ENCODE data around the gene TMEM219.
A peak's percentile ranks its signal among the peaks of the same experiment; 100 is the strongest.

TMEM219 gene

GRCh38 chr16:29994600-29995323 lies 32.9 kb downstream of the TMEM219 start:
- peak overlapping the region; percentile 88 to 96 for H3K27ac ChIP-seq (ENCODE audit: low read depth in 2 of 2, low read length in 2 of 2)
- H3K4me3 ChIP-seq (ENCODE audit: low read length in 2 of 2), result peak overlapping the region; percentile 92 to 97
- peaks cover 14 to 21% of the 10 kb centered on the region in 2 donors for H3K36me3 ChIP-seq (ENCODE audit: control insufficient read depth in 2 of 2, insufficient read depth in 2 of 2, low read length in 2 of 2)
- peaks cover 21 to 25% of the 10 kb centered on the region in 2 donors for H3K4me1 ChIP-seq (ENCODE audit: control insufficient read depth in 2 of 2, insufficient read depth in 2 of 2, low read length in 2 of 2)
- H3K9ac ChIP-seq (ENCODE audit: low read depth in 1 of 2, low read length in 2 of 2), result peak overlapping the region; percentile 91 to 98
- H3K27me3 ChIP-seq (ENCODE audit: control insufficient read depth in 2 of 2, insufficient read depth in 2 of 2, low read length in 2 of 2), result no peaks in the 10 kb centered on the region
- no peaks in the 10 kb centered on the region for H3K9me3 ChIP-seq (ENCODE audit: control insufficient read depth in 2 of 2, low read length in 2 of 2)

DNA sequence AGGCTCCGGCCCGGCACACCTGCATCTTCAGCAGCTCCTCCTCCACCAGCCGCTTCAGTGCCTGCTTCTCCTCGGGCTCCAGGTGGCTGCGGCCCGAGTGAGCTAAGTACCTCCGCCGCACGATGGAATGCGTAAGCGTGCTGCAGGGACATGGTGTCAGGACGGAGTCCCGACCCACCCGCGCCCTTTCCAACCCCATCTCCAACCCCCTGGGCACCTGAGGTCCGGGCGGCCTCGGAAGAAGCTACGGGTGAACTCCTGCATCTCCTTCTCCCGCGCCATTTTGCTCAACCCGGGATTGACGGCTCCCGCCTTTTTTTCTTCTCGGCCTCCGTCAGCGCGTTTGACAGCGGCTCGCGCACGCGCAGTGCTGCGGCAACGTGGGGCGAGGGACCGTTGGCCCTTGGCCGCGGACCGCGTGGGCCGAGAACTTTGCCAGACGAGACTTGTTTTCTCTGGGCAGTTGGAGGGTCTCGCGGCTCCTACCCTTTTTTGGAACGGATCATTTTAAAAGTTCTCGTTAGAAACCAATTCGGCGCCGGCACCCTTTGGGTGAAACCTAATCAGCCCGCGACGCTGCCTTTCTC lies 33.5 kb downstream of the TMEM219 start, which contains the start of gene HIRIP3:
Gene HIRIP3 (minus strand): TSS at position 294 of the 587 bp plus-strand sequence. CDS start 12 bp downstream, at position 282.
- Histone ChIP-seq H3K27ac (ENCODE audit: low read depth in 2 of 2, low read length in 2 of 2) (peak within 1 kb of the TSS; percentile 88 to 96), H3K4me1 (ENCODE audit: control insufficient read depth in 2 of 2, insufficient read depth in 2 of 2, low read length in 2 of 2) (peaks cover 18 to 19% of the 10 kb centered on the region in 2 donors), H3K9ac (ENCODE audit: low read depth in 1 of 2, low read length in 2 of 2) (peak within 1 kb of the TSS; percentile 91 to 98), H3K9me3 (ENCODE audit: control insufficient read depth in 2 of 2, low read length in 2 of 2) (no peaks in the 10 kb centered on the region), H3K36me3 (ENCODE audit: control insufficient read depth in 2 of 2, insufficient read depth in 2 of 2, low read length in 2 of 2) (peaks cover 17 to 21% of the 10 kb centered on the region in 2 donors), H3K4me3 (ENCODE audit: low read length in 2 of 2) (peak within 1 kb of the TSS; percentile 92 to 97), H3K27me3 (ENCODE audit: control insufficient read depth in 2 of 2, insufficient read depth in 2 of 2, low read length in 2 of 2) (no peaks in the 10 kb centered on the region)

- H3K4me1 ChIP-seq (ENCODE audit: control insufficient read depth in 2 of 2, insufficient read depth in 2 of 2, low read length in 2 of 2), result peaks cover 17 to 18% of the 10 kb centered on the region in 2 donors
- H3K36me3 ChIP-seq (ENCODE audit: control insufficient read depth in 2 of 2, insufficient read depth in 2 of 2, low read length in 2 of 2), result peaks cover 16 to 19% of the 10 kb centered on the region in 2 donors
- H3K9ac ChIP-seq (ENCODE audit: low read depth in 1 of 2, low read length in 2 of 2), result peak within 1 kb of the TSS; percentile 91 to 98
- H3K27ac ChIP-seq (ENCODE audit: low read depth in 2 of 2, low read length in 2 of 2), result peak within 1 kb of the TSS; percentile 88 to 96
- no peaks in the 10 kb centered on the region for H3K9me3 ChIP-seq (ENCODE audit: control insufficient read depth in 2 of 2, low read length in 2 of 2)
- H3K4me3 ChIP-seq (ENCODE audit: low read length in 2 of 2), result peak within 1 kb of the TSS; percentile 92 to 97
- H3K27me3 ChIP-seq (ENCODE audit: control insufficient read depth in 2 of 2, insufficient read depth in 2 of 2, low read length in 2 of 2), result no peaks in the 10 kb centered on the region
Measured at GRCh38 chr16:29995911-29996765, 34.3 kb downstream of the TMEM219 start, which contains the start of gene INO80E. Gene INO80E, plus strand, starts transcription at chr16:29996241. Its CDS starts 70 bp downstream, at chr16:29996311.

GRCh38 chr16:29996766-29997250 lies 34.9 kb downstream of the TMEM219 start:
- Histone ChIP-seq H3K9me3 (ENCODE audit: control insufficient read depth in 2 of 2, low read length in 2 of 2) (no peaks in the 10 kb centered on the region), H3K4me1 (ENCODE audit: control insufficient read depth in 2 of 2, insufficient read depth in 2 of 2, low read length in 2 of 2) (peaks cover 17 to 18% of the 10 kb centered on the region in 2 donors), H3K9ac (ENCODE audit: low read depth in 1 of 2, low read length in 2 of 2) (peak overlapping the region; percentile 91), H3K4me3 (ENCODE audit: low read length in 2 of 2) (peak overlapping the region; percentile 92 to 97), H3K27me3 (ENCODE audit: control insufficient read depth in 2 of 2, insufficient read depth in 2 of 2, low read length in 2 of 2) (no peaks in the 10 kb centered on the region), H3K27ac (ENCODE audit: low read depth in 2 of 2, low read length in 2 of 2) (peak overlapping the region in 1 of 2 donors; percentile 72), H3K36me3 (ENCODE audit: control insufficient read depth in 2 of 2, insufficient read depth in 2 of 2, low read length in 2 of 2) (peaks cover 14 to 22% of the 10 kb centered on the region in 2 donors)

DNA sequence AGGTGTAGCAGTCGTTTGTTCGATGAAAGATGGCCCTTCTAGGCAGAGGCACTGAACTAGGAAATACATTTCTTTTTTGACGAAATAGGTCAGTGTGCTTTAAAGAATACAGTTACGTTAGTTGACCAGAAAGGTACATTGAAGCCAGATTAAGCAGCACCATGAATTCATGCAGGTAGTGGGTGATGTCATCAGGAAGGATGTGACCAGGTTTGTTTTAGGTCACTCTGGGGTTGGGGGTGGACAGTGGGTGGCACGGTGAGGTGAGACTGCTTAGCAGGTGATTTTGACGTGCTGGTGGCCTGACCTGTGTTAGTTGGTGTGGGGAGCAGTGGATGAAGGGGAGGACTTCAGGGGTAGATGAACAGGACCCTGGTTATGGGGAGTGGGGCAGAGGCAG lies 37.7 kb downstream of the TMEM219 start:
- no peaks in the 10 kb centered on the region for H3K27me3 ChIP-seq (ENCODE audit: control insufficient read depth in 2 of 2, insufficient read depth in 2 of 2, low read length in 2 of 2)
- no peaks in the 10 kb centered on the region for H3K9me3 ChIP-seq (ENCODE audit: control insufficient read depth in 2 of 2, low read length in 2 of 2)
- H3K9ac ChIP-seq (ENCODE audit: low read depth in 1 of 2, low read length in 2 of 2), result no peak overlapping the region
- no peak overlapping the region for H3K4me3 ChIP-seq (ENCODE audit: low read length in 2 of 2)
- peaks cover 11 to 12% of the 10 kb centered on the region in 2 donors for H3K4me1 ChIP-seq (ENCODE audit: control insufficient read depth in 2 of 2, insufficient read depth in 2 of 2, low read length in 2 of 2)
- H3K36me3 ChIP-seq (ENCODE audit: control insufficient read depth in 2 of 2, insufficient read depth in 2 of 2, low read length in 2 of 2), result peaks cover 5 to 16% of the 10 kb centered on the region in 2 donors
- H3K27ac ChIP-seq (ENCODE audit: low read depth in 2 of 2, low read length in 2 of 2), result no peak overlapping the region

DNA sequence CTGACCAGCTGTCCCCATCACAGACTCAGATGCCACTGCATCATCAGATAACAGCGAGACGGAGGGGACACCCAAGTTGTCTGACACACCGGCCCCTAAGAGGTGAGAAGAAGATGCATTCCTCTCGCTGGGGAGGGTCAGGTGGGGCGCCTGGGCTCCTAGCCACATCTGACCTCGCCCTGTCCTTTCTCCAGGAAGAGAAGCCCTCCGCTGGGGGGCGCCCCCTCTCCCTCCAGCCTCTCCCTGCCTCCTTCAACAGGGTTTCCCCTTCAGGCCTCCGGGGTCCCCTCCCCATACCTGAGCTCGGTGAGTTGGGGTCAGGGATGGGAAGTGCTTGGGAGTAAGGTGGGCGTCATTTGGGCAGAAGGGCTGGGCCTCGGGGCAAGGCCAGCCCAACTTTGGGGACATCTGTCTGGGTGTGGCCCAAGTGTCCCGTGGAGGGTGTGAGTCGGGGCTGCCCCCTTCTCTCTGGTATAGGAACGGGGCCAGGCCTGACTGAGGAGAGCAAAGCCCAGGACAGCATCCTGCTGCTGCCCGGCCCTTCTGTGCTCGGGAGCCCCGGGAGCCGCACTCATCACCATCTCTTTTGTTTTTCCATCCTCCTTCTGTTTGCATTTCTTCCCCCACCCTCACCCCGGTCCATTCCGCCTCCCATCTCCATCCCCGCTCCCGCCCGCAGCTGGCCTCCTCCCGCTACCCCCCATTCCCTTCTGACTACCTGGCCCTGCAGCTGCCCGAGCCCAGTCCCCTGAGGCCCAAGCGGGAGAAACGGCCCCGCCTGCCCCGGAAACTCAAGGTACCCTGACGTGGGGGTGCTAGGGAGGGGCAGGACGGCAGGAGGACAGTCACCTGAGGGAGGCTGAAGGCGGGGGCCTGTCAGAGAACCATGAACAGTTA lies 39.1 kb downstream of the TMEM219 start:
- no peak overlapping the region for H3K9ac ChIP-seq (ENCODE audit: low read depth in 1 of 2, low read length in 2 of 2)
- H3K4me3 ChIP-seq (ENCODE audit: low read length in 2 of 2), result no peak overlapping the region
- H3K4me1 ChIP-seq (ENCODE audit: control insufficient read depth in 2 of 2, insufficient read depth in 2 of 2, low read length in 2 of 2), result peaks cover 5 to 6% of the 10 kb centered on the region in 2 donors
- no peaks in the 10 kb centered on the region for H3K9me3 ChIP-seq (ENCODE audit: control insufficient read depth in 2 of 2, low read length in 2 of 2)
- H3K36me3 ChIP-seq (ENCODE audit: control insufficient read depth in 2 of 2, insufficient read depth in 2 of 2, low read length in 2 of 2), result peaks cover 5 to 16% of the 10 kb centered on the region in 2 donors
- H3K27ac ChIP-seq (ENCODE audit: low read depth in 2 of 2, low read length in 2 of 2), result no peak overlapping the region
- H3K27me3 ChIP-seq (ENCODE audit: control insufficient read depth in 2 of 2, insufficient read depth in 2 of 2, low read length in 2 of 2), result no peaks in the 10 kb centered on the region

DNA sequence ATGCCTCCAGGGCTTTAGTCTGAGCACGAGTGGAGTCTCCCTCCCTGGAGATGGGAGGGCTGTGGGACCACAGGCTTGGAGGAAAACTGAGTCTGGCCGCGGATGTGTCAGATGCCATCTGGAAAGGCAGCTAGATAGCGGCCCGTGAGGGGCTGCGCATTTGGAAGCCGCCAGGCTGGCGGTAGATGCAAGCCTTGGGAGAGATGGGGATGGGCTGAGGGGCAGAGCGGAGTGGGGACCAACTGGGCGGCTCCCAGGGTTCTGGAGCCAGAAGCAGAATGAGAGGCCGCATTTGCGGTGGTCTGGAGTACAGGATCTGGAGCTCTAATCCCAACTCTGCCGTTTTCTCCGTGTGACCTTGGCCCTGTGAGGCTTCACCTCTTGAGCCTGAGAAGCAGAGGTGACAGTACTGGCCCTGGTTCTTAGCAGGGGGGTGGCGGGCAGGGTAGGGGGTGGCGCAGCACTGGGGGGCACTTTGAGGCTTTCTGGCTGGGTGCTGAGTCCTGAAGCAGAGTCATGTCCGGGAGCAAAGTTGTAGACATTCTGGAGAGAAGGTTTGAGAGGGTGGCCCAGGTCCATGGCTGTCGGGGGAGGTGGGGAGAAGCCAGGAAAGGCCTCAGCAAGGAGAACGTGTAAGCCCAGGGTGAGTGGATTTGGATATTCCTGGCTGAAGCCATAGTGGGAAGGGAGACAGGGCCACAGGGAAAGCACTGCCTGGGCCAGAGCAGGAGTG lies 40.9 kb downstream of the TMEM219 start:
- Histone ChIP-seq H3K9ac (ENCODE audit: low read depth in 1 of 2, low read length in 2 of 2) (no peak overlapping the region), H3K4me1 (ENCODE audit: control insufficient read depth in 2 of 2, insufficient read depth in 2 of 2, low read length in 2 of 2) (no peaks in the 10 kb centered on the region), H3K36me3 (ENCODE audit: control insufficient read depth in 2 of 2, insufficient read depth in 2 of 2, low read length in 2 of 2) (peaks cover 5 to 15% of the 10 kb centered on the region in 2 donors), H3K4me3 (ENCODE audit: low read length in 2 of 2) (no peak overlapping the region), H3K9me3 (ENCODE audit: control insufficient read depth in 2 of 2, low read length in 2 of 2) (no peaks in the 10 kb centered on the region), H3K27ac (ENCODE audit: low read depth in 2 of 2, low read length in 2 of 2) (no peak overlapping the region), H3K27me3 (ENCODE audit: control insufficient read depth in 2 of 2, insufficient read depth in 2 of 2, low read length in 2 of 2) (peaks cover 0 to 2% of the 10 kb centered on the region in 2 donors)

DNA sequence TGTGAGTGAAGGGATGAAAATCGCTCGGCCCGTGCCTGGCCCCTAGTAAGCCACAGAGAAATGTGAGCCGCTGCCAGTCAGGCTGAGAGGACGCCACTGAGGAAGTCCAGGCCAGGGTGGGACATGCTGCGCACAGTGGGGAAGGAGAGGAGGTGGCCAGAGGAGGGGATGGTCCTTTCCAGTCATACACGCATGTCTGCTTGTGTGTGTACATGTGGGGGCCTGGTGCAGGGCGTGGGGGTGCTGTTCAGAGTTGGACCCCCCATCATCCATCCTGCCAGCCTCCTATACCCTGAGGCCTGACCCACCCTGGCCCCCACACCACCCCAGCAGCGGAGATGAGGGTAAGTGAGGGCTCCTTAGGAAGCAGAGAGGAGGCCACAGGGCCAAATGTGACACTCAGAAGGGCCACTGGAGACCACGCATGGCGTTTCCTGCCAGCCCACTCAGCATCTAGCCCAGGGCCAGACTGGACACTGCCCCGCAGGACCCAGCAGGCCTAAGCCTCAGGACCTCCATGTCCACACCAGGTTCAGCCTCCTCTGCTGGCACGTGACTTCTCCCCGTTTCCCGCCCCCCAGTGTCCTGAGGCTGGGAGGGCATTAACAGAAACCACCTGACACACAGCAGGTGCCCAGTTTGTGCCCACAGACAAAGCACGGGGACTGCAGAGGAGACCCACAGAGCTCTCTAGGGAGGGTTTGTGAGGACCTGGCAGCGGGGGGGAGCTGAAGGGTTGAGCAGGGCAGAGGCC lies 42.0 kb downstream of the TMEM219 start:
- peaks cover 5 to 14% of the 10 kb centered on the region in 2 donors for H3K36me3 ChIP-seq (ENCODE audit: control insufficient read depth in 2 of 2, insufficient read depth in 2 of 2, low read length in 2 of 2)
- no peak overlapping the region for H3K27ac ChIP-seq (ENCODE audit: low read depth in 2 of 2, low read length in 2 of 2)
- no peaks in the 10 kb centered on the region for H3K9me3 ChIP-seq (ENCODE audit: control insufficient read depth in 2 of 2, low read length in 2 of 2)

More for the DNA sequence above, 42.0 kb downstream of the TMEM219 start:
- Histone ChIP-seq H3K4me3 (ENCODE audit: low read length in 2 of 2) (no peak overlapping the region), H3K4me1 (ENCODE audit: control insufficient read depth in 2 of 2, insufficient read depth in 2 of 2, low read length in 2 of 2) (no peaks in the 10 kb centered on the region), H3K9ac (ENCODE audit: low read depth in 1 of 2, low read length in 2 of 2) (no peak overlapping the region), H3K27me3 (ENCODE audit: control insufficient read depth in 2 of 2, insufficient read depth in 2 of 2, low read length in 2 of 2) (peaks cover 0 to 2% of the 10 kb centered on the region in 2 donors)

Data from mucosa of rectum (tissue), 2 donors.